Glomerular endothelial cell (primary cell): ENCODE results near the gene SLAMF1. TPM values are rescaled to one million over a fixed set of nuclear protein-coding genes. Genes with fewer than 3 reads are reported as not detected.
A peak's percentile ranks its signal among the peaks of the same experiment; 100 is the strongest.
"Not testable (repeated sequence)": the region's sequence is repeated elsewhere in the genome, so short reads cannot be mapped to it uniquely, and the experiment has no call there.

ENCODE experiments used
- DNase-seq: peaks from one replicate; pipeline ENCODE4 v3.0.0-alpha.2; 2011; ENCODE audit warnings: low read depth, low spot score; ENCODE audit errors: extremely low read depth
- total RNA-seq: library from RNA; depleted of rRNA; stranded (reverse); fragments of >200 nt; gene quantifications from 2 replicates; pipeline ENCODE4 v1.2.3, GENCODE V29; 2015

SLAMF1 gene
- not detected in 2 replicates for total RNA-seq

- DNase-seq: no peak
Measured at GRCh38 chr1:160646711-160647328, at the start of gene SLAMF1. Gene SLAMF1 (minus strand): TSS chr1:160647044. CDS start chr1:160646945, 99 bp downstream.

DNA sequence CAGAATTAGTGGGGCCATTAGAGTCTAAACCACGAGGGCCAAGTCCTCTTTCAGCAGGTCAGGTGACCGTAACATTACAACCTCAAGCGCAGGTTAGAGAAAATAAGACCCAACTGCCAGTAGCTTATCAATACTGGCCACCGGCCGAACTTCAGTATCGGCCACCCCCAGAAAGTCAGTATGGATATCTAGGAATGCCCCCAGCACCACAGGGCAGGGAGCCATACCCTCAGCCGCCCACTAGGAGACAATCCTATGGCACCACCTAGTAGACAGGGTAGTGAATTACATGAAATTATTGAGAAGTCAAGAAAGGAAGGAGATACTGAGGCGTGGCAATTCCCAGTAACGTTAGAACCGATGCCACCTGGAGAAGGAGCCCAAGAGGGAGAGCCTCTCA, 45.5 kb upstream of the SLAMF1 start:
- not testable (repeated sequence) for DNase-seq

GRCh38 chr1:160685266-160685665, 38.4 kb upstream of the SLAMF1 start:
- DNase-seq: no peak

- no peak for DNase-seq
Measured at GRCh38 chr1:160682983-160683865, 36.4 kb upstream of the SLAMF1 start.

GRCh38 chr1:160681891-160682140, 35.0 kb upstream of the SLAMF1 start:
- DNase-seq: no peak

DNA sequence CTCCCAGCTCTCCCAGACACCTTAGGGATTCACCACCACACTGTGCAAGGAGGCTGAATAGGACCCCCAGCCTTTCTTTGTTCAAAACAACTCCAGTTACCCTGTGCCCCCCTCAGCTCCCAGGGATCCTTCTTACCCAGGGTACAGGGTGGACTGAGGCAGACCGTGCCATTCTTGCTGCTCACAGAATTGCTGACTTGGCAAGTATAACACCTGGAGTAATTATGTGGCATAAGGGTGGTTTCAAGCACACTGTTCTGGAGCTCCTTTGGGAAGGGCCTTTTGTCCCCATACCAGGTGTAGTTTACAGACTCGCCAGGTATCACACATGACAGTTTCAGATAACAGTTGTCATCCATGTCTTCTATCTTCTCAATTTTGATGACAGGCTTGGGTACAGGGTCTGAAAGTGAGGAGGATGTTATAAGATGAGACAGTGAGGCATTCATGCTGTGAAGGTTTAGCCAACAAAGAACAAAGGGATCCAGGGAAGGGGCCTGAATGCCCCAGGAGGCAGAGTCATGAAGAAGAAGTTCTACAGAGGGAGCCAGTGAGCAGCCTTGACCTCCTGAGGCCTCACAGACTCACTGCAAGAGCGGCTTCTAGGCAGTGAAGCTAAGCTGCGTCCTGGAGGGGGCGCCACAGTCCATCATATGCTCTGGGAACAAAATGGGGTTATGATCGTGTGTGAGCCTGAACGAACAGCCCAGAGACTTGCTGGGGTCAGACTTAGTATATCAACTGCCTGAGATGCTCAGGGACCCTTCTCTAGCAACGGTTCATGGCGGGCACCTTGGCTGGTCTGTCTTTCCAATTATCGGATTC, 34.4 kb upstream of the SLAMF1 start:
- DNase-seq: peak; percentile 3

DNA sequence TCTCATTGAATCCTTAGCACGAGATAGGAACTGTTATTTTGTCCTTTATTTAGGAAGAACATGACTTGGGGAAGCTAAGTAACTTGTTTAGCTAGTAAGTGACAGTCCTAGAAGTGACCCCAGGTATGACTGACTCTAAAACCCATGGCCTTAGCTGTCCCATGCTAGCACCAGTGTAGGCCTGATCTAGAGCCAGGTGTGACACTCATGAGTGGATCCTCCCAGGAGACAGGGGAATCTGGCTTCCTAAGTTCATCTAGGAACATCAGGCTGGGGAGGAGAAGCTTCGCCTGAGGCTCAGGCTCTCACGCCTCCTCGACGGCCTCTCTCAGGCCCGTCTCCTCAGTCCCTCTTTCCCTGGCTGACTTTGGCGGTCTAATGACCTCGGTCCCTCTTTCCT, 33.6 kb upstream of the SLAMF1 start:
- no peak for DNase-seq

GRCh38 chr1:160679893-160680292, 33.0 kb upstream of the SLAMF1 start:
- DNase-seq: no peak

DNA sequence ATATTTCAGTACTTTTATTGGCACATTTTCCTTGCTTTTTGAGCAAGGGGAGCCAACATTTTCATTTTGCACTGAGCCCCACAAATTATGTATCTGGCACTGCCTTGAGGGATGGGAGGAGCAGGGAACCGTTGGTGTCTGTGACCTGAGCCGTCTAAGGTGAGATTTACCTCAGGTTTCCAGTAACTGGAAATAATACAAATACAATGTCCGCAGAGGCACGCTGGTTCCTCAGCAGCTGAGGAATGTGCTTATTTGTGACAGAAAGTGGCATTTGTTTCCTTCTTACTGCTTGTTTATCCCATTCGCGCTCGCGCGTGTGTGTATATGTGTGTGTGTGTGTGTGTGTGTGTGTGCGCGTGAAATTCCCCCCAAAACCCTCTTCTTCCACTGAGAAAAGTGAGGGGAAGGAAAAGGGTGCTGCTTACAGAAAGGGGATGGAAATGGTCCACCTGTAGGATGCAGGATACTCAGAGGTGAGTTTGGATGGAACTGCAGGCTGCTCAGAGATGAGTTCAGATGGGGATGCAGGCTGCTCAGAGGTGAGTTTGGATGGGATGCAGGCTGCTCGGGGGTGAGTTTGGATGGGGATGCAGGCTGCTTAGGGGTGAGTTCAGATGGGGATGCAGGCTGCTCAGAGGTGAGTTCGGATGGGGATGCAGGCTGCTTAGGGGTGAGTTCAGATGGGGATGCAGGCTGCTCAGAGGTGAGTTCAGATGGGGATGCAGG, 30.2 kb upstream of the SLAMF1 start:
- DNase-seq: no peak

DNA sequence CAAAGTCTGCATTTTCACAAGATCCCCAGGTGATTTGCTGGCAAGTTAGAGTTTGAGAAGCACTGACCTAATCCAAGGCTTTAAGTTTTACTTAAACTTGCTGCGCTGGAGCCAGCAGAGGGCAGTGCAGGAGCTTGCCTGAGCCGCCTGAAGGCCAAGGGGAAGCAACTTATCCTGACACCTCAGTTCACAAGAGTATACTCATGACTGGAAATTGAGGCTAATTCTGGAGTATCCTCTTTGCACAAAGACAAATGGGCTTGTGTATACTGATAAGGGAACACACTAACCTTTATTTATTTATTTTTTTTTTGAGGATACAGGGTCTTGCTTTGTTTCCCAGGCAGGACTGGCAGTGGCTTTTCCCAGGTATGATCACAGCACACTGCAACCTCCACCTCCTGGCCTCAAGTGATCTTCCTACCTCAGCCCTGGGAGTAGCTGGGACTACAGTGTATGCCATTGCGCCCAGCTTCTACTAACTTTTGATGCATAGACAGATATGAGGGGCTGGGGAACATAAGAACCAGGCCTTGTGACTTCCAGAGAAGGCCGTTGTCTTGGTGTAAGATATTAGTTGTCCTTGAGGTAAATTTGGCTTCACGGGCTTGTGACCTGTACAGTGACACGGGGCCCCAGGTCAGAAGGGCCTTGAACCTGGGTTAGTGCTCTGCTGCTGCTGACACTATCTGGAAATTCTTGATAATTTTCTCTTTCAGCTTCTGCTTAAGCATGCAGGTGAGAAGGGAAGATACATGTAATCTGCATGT, 29.0 kb upstream of the SLAMF1 start:
- DNase-seq: peak; percentile 14

DNA sequence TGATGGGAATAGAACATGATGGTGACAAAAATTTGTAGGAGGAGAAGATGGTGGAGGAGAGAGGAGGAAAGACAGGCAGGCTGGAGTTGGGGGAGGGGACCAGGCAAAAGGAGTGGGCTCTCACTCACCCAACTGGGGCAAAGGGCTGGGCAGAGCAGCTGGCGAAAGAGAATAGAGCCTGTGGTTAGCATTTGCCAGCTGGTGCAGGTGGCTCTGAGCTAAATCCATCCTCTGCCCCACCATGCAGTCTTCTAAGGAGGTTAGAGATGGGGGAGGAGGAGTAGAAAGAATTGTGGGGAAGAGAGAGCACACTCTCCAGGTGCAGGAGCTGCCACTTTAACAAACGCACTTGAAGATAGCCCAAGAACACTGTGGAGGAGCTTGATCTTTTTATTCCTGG, 27.6 kb upstream of the SLAMF1 start:
- DNase-seq: no peak

DNA sequence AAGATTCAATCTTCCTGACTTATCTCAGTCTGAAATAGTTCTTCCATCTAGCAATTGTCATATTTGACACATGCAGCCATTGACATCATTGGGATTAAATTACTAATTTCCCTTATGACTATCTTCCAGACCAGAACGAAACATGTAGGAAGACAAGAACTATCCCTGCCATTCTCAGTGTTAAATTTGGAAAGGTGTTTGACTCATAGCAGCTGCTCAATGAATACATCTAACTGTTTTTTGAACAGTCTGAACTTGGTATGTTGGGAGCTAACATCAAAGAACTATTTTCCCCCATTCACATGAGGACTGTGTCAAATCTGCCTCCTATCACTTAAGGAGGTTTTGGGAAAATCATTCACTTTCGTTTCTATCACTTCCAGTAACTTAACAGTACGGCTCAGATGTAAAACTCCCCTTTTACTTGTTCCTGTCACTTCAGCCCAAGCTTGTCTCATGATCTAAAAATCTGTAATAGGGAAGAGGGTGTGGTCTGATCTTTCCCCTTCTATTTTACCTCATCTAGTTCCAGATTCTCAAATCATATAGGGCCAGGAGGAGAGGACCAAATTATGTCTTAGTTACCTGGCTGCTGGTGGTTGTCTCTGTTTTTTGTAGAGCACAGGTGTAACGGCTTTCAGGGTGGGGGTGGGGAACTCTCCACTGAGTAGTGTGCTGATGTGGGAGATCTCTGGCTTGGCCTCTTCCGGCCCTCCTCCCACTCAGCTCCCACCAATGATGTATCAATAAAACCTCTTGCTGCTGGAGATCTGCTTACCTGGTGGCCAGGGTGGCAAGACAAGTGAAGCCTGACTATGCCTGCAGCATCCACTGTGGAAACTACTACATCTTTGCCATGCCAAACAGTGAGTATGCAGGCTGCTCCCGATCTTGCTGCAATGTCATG, 26.2 kb upstream of the SLAMF1 start:
- no peak for DNase-seq

DNA sequence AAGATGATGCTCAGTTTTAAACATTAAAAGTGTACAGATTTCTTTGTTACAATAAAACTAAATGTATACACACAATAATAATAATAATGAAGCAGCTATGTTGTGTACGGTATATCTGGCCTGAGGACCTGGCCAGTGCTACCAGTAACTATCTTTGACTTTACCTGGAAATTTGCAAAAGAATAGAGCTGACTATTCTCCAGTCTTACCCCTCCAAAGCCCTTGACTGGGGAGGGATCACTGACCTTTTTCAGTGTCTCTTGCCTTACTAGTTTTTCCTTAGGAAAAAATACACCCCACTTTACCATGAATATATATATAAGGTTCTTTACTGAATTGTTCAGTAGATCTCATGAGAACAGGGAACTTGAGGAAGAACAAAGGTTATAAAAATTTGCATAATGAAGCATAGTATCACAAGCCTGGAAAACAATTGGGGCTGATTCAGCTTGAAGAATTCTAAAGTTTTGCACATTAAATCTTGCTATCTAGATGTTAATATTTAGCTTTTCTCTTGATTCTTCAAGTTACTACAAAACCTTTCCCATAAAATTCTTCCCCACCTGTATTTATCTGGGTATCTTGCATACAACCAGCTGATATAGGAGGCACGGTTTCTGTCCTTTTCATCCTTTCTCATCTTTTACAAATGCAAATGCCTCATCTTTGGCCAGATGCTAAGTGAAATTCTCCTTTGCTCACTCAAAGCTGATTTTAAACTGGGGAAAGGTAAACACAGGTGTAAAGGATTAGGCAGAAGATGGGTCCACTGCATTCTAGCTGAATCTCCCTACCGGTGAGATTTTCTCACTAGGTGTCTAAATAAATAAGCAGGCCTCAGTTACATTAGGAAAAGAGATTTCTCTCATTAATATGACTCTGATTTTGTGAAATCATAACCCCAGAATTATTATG, 25.0 kb upstream of the SLAMF1 start:
- DNase-seq: no peak

- DNase-seq: no peak
Measured at GRCh38 chr1:160670701-160671100, 23.9 kb upstream of the SLAMF1 start.

- no peak for DNase-seq
Measured at GRCh38 chr1:160669802-160670201, 23.0 kb upstream of the SLAMF1 start.

DNA sequence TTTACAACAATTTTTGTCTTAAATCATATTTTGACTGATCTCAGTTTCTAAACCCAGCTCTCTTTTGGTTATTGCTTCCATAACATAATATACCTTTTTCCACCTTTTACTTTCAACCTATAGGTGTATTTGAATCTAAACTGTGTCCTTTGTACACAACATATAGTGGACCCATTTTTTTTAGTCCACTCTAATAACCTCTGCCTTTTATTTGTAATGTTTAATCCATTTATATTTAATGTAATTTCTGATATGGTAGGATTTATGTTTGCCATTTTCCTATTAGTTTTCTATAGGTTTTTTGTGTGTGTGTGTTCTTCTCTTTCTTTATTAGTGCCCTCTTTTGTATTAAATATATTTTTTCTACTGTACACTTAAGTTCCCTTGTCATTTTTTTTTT, 22.4 kb upstream of the SLAMF1 start:
- DNase-seq: no peak

- no peak for DNase-seq
Measured at GRCh38 chr1:160667896-160668295, 21.1 kb upstream of the SLAMF1 start.

DNA sequence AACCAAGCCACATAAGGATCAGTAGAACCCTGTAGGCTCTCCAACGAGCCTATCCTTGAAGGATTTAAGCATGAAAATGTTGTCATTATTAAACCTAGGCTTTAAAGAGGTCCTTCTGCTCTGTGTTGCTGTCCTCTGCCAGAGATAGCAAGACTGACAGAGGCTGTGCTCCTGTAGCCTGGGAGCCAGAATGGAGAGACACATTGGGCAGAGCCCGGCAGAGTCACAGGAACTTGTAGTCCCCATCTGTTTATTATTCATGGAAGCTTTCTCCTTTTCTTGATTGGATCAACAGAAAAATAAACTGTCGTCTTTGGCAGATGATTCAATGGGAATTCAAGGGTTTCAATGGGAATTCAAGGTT, 19.2 kb upstream of the SLAMF1 start:
- no peak for DNase-seq
